ENCODE results near the gene ZNF641. TPM values are rescaled to one million over a fixed set of nuclear protein-coding genes. Genes with fewer than 3 reads are reported as not detected.
A peak's percentile ranks its signal among the peaks of the same experiment; 100 is the strongest.

ZNF641 gene
- total RNA-seq, 2 experiments from 2014 or later = 10.6 to 11.8 TPM

DNA sequence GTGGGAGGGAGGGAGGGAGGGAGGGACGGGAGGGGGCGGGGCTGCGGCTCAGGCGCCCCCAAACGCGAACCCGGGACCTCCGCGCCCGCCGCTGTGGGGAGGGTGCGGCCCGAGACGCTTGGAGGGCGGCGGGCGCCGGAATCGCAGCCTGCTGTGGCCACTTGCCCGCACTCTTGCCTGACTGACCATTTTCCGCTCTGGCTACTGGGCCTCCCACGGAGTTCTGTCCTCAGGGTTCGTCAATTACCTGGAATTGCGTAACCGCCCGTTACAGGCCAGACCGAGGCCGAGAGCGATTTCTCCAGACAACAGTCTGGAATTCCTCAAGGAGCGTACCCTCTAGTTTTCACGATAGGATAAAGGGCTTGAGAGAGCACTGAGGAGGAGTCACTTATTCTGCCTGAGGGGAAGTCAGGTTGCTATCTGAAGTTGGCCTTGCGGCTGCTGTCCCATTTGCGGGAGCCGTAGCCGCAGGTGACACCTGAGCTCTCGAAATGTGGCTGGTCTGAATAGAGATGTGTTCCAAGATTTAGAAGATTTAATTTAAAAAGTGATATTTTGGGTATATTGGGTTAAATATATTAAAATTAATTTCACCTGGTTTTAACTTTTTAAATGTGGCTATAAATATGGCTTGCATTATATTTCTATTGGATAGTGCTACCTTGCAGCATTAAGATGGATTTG lies 446 bp upstream of the ZNF641 start:
- peak overlapping the region; percentile 100 for H2AFZ ChIP-seq (ENCODE audit: low read length)
- H3K79me2 ChIP-seq (ENCODE audit: insufficient read depth, low read depth, low read length) = no peaks in the 10 kb centered on the region
- TF ChIP-seq EZH2phosphoT487 (IDR thresholded peaks at IDR 0.05; ENCODE audit: borderline replicate concordance, low read depth, low read length) = no peak
- TF ChIP-seq, protein P1, sequence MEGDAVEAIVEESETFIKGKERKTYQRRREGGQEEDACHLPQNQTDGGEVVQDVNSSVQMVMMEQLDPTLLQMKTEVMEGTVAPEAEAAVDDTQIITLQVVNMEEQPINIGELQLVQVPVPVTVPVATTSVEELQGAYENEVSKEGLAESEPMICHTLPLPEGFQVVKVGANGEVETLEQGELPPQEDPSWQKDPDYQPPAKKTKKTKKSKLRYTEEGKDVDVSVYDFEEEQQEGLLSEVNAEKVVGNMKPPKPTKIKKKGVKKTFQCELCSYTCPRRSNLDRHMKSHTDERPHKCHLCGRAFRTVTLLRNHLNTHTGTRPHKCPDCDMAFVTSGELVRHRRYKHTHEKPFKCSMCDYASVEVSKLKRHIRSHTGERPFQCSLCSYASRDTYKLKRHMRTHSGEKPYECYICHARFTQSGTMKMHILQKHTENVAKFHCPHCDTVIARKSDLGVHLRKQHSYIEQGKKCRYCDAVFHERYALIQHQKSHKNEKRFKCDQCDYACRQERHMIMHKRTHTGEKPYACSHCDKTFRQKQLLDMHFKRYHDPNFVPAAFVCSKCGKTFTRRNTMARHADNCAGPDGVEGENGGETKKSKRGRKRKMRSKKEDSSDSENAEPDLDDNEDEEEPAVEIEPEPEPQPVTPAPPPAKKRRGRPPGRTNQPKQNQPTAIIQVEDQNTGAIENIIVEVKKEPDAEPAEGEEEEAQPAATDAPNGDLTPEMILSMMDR (conservative IDR thresholded peaks at IDR 0.05; ENCODE audit: low read length) = no peak
- peak overlapping the region; percentile 75 for H3K4me3 ChIP-seq (ENCODE audit: low read depth, low read length, poor library complexity, severe bottlenecking)
- POLR2A ChIA-PET = no interaction called here
- intact Hi-C loops (cut with micrococcal nuclease; ENCODE audit: unreplicated experiment) = loop anchor here (5.0 kb wide), 1 partner anchor 154 kb away; no protein-coding TSS in a partner anchor
- peak overlapping the region; percentile 100 for H3K4me2 ChIP-seq (ENCODE audit: low read length)
- no peaks in the 10 kb centered on the region for H3K9me2 ChIP-seq (ENCODE audit: insufficient read depth, low read length)
- H3K36me3 ChIP-seq (ENCODE audit: insufficient read depth, low read length) = peaks cover 17% of the 10 kb centered on the region
- CTCF ChIA-PET (ENCODE audit: unreplicated experiment) = no interaction called here
- H3K9me3 ChIP-seq (ENCODE audit: low read length) = no peaks in the 10 kb centered on the region
- DNase-seq (ENCODE audit: low spot score) = no peak
- H3K4me1 ChIP-seq (ENCODE audit: insufficient read depth, low read length, poor library complexity, severe bottlenecking) = peaks cover 11% of the 10 kb centered on the region
- no peaks in the 10 kb centered on the region for H4K20me1 ChIP-seq (ENCODE audit: insufficient read depth, low read length)
- no TSS peak for BruUV-seq (replicated peaks)
- no peak overlapping the region for H3K27ac ChIP-seq (ENCODE audit: low read depth, low read length, poor library complexity, severe bottlenecking)

- peaks cover 27% of the 10 kb centered on the region for H3K36me3 ChIP-seq (ENCODE audit: insufficient read depth, low read length)
- TF ChIP-seq, protein P1 (conservative IDR thresholded peaks at IDR 0.05; ENCODE audit: low read length) = no peak
- TF ChIP-seq EZH2phosphoT487 (IDR thresholded peaks at IDR 0.05; ENCODE audit: borderline replicate concordance, low read depth, low read length) = no peak
- peaks cover 11% of the 10 kb centered on the region for H3K4me1 ChIP-seq (ENCODE audit: insufficient read depth, low read length, poor library complexity, severe bottlenecking)
- H3K79me2 ChIP-seq (ENCODE audit: insufficient read depth, low read depth, low read length) = no peaks in the 10 kb centered on the region
- no TSS peak for BruUV-seq (replicated peaks)
- intact Hi-C loops (cut with micrococcal nuclease; ENCODE audit: unreplicated experiment) = no loop called here
- DNase-seq (ENCODE audit: low spot score) = peak; percentile 4
- H3K4me3 ChIP-seq (ENCODE audit: low read depth, low read length, poor library complexity, severe bottlenecking) = peak overlapping the region; percentile 75
- H3K9me3 ChIP-seq (ENCODE audit: low read length) = no peaks in the 10 kb centered on the region
- no peak overlapping the region for H3K27ac ChIP-seq (ENCODE audit: low read depth, low read length, poor library complexity, severe bottlenecking)
- no peaks in the 10 kb centered on the region for H3K9me2 ChIP-seq (ENCODE audit: insufficient read depth, low read length)
- ChIA-PET POLR2A (no interaction called here), CTCF (ENCODE audit: unreplicated experiment) (no interaction called here)
- H2AFZ ChIP-seq (ENCODE audit: low read length) = 0 out of 2 replicates have a peak overlapping the region, but pooled peaks have one; percentile 59
- H4K20me1 ChIP-seq (ENCODE audit: insufficient read depth, low read length) = no peaks in the 10 kb centered on the region
- peak overlapping the region; percentile 67 for H3K4me2 ChIP-seq (ENCODE audit: low read length)
Observed at GRCh38 chr12:48349471-48349870, 1.2 kb downstream of the ZNF641 start.

DNA sequence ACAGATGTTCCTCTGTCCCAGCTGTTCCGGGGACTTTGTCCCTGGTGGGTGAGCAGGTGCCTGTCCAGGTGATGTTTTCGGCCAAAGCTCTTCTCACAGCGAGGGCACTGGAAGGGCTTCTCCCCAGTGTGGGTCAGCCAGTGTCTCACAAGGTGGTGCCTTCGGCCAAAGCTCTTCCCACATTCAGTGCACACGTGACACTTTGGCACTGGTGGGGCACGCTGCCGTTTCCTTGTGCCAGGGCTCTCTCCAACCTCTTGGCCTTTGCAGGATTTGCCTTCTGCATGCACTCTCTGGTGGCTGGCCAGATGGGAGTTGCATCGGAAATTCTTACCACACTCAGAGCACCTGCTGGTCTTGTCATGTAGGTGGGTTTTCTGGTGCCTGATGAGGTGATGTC lies 7.7 kb downstream of the ZNF641 start:
- no peaks in the 10 kb centered on the region for H3K79me2 ChIP-seq (ENCODE audit: insufficient read depth, low read depth, low read length)
- no peak overlapping the region for H2AFZ ChIP-seq (ENCODE audit: low read length)
- H3K4me1 ChIP-seq (ENCODE audit: insufficient read depth, low read length, poor library complexity, severe bottlenecking) = no peaks in the 10 kb centered on the region
- H3K27ac ChIP-seq (ENCODE audit: low read depth, low read length, poor library complexity, severe bottlenecking) = no peak overlapping the region
- H4K20me1 ChIP-seq (ENCODE audit: insufficient read depth, low read length) = no peaks in the 10 kb centered on the region
- H3K9me2 ChIP-seq (ENCODE audit: insufficient read depth, low read length) = no peaks in the 10 kb centered on the region
- peaks cover 40% of the 10 kb centered on the region for H3K36me3 ChIP-seq (ENCODE audit: insufficient read depth, low read length)
- ChIA-PET POLR2A (no interaction called here), CTCF (ENCODE audit: unreplicated experiment) (no interaction called here)
- TF ChIP-seq, protein P1 (conservative IDR thresholded peaks at IDR 0.05; ENCODE audit: low read length) = no peak
- no peak for TF ChIP-seq EZH2phosphoT487 (IDR thresholded peaks at IDR 0.05; ENCODE audit: borderline replicate concordance, low read depth, low read length)
- no peaks in the 10 kb centered on the region for H3K9me3 ChIP-seq (ENCODE audit: low read length)
- no peak for DNase-seq (ENCODE audit: low spot score)
- intact Hi-C loops (cut with micrococcal nuclease; ENCODE audit: unreplicated experiment) = no loop called here
- H3K4me2 ChIP-seq (ENCODE audit: low read length) = no peak overlapping the region
- H3K4me3 ChIP-seq (ENCODE audit: low read depth, low read length, poor library complexity, severe bottlenecking) = no peak overlapping the region
- BruUV-seq (replicated peaks) = no TSS peak
